ENCODE measurements around the gene POLD3.
"Not testable (repeated sequence)": the region's sequence is repeated elsewhere in the genome, so short reads cannot be mapped to it uniquely, and the experiment has no call there.

DNA sequence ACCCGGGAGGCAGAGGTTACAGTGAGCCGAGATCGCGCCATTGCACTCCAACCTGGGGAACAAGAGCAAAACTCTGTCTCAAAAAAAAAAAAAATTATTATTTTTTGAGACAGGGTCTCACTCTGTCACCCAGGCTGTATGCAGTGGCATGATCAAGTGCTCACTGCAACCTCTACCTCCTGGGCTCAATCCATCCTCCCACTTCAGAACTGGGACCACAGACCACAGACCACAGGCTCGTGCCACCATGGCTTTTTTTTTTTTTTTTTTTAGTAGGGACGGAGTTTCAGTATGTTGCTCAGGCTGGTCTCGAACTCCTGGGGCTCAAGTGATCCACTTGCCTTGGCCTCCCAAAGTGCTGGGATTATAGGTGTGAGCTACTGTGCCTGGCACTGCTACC, 1.9 kb upstream of the POLD3 start:
- not testable (repeated sequence) for TF ChIP-seq POLR2A (IDR thresholded peaks at IDR 0.05)
- TF ChIP-seq, protein P1, sequence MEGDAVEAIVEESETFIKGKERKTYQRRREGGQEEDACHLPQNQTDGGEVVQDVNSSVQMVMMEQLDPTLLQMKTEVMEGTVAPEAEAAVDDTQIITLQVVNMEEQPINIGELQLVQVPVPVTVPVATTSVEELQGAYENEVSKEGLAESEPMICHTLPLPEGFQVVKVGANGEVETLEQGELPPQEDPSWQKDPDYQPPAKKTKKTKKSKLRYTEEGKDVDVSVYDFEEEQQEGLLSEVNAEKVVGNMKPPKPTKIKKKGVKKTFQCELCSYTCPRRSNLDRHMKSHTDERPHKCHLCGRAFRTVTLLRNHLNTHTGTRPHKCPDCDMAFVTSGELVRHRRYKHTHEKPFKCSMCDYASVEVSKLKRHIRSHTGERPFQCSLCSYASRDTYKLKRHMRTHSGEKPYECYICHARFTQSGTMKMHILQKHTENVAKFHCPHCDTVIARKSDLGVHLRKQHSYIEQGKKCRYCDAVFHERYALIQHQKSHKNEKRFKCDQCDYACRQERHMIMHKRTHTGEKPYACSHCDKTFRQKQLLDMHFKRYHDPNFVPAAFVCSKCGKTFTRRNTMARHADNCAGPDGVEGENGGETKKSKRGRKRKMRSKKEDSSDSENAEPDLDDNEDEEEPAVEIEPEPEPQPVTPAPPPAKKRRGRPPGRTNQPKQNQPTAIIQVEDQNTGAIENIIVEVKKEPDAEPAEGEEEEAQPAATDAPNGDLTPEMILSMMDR (IDR thresholded peaks at IDR 0.05) = not testable (repeated sequence)

All from thyroid gland (tissue), 4 donors.